NCI-H510A (cell line): ENCODE measurements around the gene GLP2R.
"Not testable (repeated sequence)": the region's sequence is repeated elsewhere in the genome, so short reads cannot be mapped to it uniquely, and the experiment has no call there.

Experiments
- DNase-seq: peaks from one replicate; lab custom pipeline; 2025; lab: John Stamatoyannopoulos, UW

GLP2R gene, protein sequence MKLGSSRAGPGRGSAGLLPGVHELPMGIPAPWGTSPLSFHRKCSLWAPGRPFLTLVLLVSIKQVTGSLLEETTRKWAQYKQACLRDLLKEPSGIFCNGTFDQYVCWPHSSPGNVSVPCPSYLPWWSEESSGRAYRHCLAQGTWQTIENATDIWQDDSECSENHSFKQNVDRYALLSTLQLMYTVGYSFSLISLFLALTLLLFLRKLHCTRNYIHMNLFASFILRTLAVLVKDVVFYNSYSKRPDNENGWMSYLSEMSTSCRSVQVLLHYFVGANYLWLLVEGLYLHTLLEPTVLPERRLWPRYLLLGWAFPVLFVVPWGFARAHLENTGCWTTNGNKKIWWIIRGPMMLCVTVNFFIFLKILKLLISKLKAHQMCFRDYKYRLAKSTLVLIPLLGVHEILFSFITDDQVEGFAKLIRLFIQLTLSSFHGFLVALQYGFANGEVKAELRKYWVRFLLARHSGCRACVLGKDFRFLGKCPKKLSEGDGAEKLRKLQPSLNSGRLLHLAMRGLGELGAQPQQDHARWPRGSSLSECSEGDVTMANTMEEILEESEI

GRCh38 chr17:9825641-9826150 lies at the start of gene GLP2R:
TSS of gene GLP2R (plus strand) at chr17:9825924. CDS start at chr17:9826064, 140 bp downstream.
- DNase-seq: no peak

DNA sequence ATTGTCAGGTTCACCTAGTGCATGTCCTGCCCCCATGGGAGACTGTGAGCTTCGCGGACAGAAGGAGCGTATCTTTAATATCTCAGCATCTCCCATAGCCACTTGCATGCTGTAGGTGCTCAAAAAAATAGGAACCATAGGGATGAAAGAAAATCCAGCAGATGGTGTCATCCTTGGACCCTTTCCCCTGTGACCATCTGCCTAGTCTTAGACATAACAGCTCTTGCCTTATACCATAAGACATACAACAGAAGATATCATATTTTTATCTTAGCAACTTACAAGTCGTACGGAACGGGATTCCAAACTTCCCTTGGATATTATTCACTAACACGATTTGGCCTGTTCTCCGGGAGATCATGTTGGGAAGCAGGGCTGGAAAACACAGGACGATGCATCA lies 48.8 kb upstream of the GLP2R start:
- DNase-seq: no peak

- DNase-seq: no peak
Observed at GRCh38 chr17:9780552-9780951, 45.2 kb upstream of the GLP2R start.

- DNase-seq: no peak
Observed at GRCh38 chr17:9783050-9783449, 42.7 kb upstream of the GLP2R start.

DNA sequence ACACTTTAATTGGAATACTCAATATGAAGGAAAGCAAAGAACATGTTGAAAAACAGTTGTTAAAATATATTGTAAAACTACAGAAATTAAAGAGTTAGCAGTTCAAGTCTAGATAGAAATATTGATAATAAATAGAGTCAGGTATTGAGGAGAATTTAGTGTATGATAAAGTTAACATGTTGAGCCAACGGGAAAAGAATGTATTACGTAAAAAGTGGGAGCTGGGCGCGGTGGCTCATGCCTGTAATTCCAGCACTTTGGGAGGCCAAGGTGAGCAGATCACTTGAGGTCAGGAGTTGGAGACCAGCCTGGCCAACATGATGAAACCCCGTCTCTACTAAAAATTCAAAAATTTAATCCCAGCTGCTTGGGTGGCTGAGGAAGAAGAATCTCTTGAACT lies 42.3 kb upstream of the GLP2R start:
- not testable (repeated sequence) for DNase-seq

DNA sequence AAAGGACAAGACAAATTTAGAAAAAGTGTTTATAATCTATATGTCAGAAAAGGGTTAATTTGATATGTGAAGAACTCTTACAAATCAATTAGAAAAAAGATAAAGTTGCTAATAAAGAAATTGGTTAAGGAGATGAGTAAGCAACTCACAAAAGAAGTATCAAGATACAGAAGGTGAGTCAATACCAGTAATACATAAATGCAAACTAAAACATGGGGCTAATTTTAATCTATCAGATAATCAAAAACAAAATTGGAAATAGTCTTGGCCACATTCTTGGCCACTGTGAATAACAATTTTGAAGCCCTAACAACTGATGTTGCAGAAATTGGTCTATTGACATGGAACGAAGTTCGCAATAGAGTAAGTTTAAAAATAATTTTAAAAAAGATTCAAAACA lies 41.2 kb upstream of the GLP2R start:
- no peak for DNase-seq

GRCh38 chr17:9788601-9789000 lies 37.1 kb upstream of the GLP2R start:
- DNase-seq: no peak

GRCh38 chr17:9790316-9790715 lies 35.4 kb upstream of the GLP2R start:
- DNase-seq: no peak

- no peak for DNase-seq
Observed at GRCh38 chr17:9790889-9791876, 34.5 kb upstream of the GLP2R start, which contains the start of gene DHRS7C. TSS of gene DHRS7C (minus strand) at chr17:9791592. CDS start at chr17:9791284, 308 bp downstream.

- DNase-seq: no peak
Observed at GRCh38 chr17:9792181-9792840, 33.4 kb upstream of the GLP2R start.

GRCh38 chr17:9798008-9798407 lies 27.7 kb upstream of the GLP2R start:
- no peak for DNase-seq

GRCh38 chr17:9798724-9799123 lies 27.0 kb upstream of the GLP2R start:
- no peak for DNase-seq

- no peak for DNase-seq
Observed at GRCh38 chr17:9801505-9801904, 24.2 kb upstream of the GLP2R start.

DNA sequence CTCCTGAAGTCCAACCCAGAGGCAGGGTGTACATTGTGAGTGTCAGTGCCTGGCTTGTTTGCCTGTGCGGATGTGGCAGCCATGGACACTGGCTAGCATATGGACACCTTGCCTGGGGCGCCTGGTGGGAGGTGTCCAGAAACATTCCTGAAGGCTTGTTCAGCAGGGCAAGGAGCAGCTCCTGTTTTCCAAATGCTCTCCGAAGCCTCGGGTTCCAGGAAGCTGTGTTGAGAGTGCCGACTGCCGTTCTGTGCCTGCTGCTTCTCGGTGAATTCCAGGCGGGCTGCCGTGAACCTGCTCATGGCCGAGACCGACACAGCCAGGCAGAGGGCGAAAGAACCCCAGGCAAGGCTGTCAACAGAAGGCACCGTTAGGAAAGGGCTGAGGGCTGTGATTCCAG lies 23.4 kb upstream of the GLP2R start:
- DNase-seq: no peak

- no peak for DNase-seq
Observed at GRCh38 chr17:9802697-9803096, 23.0 kb upstream of the GLP2R start.

DNA sequence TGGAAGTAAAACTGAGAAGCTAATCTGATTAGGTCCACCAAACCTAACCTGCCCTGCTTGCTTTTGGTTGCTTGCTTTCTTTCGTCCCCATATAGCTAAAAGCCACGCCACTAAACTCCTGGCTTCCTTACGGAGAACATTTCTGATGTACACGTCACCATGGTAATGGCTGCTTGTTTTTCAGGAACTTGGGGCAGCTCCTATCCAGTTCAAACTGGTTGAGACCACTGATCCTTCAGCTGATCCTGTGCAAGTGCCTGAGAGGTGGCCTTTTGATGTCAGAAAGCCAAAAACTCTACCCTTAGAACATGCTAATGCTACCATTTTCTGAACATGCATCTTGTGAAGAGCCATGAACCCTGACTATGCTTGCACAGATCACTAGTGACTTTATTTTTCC lies 20.0 kb upstream of the GLP2R start:
- DNase-seq: no peak

DNA sequence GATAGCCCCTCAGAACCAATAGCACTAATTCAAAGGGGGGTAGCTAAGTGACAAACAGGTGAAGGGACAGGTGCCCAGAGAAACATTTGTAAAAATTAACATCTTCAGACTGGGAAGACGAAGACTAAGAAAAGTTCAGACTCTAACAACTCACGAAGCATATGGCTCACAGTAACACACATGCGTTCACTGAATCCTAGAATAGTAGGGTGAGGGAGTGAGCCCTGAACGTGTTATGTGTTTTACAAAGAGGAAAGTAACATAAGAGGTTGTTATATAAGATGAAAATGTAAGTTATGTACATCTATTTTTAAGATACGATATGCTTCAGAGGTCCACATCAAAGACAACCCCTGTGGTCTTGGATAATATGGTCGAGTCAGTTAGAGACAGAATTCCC lies 19.0 kb upstream of the GLP2R start:
- DNase-seq: no peak

DNA sequence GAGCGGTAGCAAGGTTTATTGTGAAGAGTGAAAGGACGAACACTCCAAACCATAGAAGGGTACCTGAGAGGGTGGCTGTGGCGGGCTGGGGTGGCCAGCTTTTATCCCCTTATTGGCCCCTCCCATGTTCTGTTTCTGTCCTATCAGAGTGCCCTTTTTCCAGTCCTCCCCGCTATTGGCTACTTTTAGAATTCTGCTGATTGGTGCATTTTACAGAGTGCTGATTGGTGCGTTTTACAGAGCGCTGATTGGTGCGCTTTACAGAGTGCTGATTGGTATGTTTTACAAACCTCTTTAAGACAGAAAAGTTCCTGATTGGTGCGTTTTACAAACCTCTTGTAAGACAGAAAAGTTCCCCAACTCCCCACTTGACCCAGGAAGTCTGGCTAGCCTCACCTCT lies 16.3 kb upstream of the GLP2R start:
- DNase-seq: no peak

DNA sequence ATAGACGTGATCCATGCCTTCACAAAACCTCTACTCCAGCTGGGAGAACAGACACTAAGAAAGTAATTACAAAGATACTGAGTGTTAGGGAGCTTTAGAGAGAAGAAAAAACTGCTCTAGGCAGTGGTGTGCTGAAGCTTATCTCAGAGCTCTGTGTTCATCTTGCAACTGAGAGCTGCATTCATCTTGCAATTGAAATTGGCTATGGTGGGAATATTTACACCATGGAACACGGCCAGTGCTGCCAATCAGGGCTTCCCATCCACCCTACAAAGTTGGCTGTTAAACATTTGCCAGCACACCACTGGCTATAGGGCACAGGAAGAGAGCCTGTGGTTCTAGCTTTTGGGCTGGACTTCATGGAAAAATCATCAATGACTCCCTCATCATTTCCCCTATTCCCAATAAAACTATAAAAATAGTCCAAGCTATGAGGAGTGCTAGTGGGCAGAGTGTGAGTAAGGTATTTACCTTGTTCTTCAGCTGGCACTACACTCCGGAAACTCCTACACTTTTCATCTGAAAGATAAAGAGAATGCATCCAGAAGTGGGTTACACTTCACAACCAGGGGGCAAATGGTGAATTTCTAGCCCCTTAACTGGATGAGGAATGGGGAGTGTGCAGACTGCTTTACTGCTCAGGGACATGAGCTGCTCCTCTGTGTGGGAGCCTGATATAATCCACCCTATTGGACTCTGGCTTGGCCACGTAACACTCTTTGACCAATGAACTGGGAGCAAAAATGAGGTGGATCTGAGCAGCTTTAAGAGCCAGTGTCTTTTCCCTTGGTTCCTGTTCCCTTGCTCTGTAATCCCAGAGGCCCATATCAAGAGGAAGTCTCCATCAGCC lies 15.4 kb upstream of the GLP2R start:
- no peak for DNase-seq

DNA sequence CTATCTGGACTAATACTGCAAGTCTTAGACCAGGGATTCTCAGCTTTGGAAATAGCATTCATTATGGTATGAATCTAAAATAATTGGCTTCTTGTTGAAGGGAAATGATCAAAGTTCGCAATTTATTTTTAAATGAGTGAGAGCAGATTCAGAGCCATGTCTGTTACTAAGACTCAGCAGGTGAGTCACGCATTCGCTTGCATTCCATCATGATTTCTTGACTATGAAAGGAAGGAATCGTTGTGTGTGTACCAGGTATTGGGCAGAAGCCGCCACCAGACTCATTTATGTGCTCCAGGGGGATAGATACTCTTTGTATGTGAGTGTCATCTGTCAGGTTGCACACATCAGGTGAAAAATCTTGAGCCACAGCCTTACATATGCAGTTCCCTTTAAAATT lies 14.6 kb upstream of the GLP2R start:
- no peak for DNase-seq

GRCh38 chr17:9811537-9811936 lies 14.2 kb upstream of the GLP2R start:
- DNase-seq: no peak
